ENCODE data around the gene ATG9B. TPM values are rescaled to one million over a fixed set of nuclear protein-coding genes. Genes with fewer than 3 reads are reported as not detected.

ATG9B gene
- total and polyA plus RNA-seq, 2 of the 13 experiments (the other 11 are each of a cell fraction or from before 2014, with no cell fraction given): 0.24 TPM; not detected in 1

- TF ChIP-seq AFF4 (CRISPR knock-in tag; IDR thresholded peaks at IDR 0.05) (no peak), ZXDC (CRISPR knock-in tag; IDR thresholded peaks at IDR 0.05) (no peak), ASH2L (IDR thresholded peaks at IDR 0.05; ENCODE audit: insufficient read length, low read depth, low read length) (peak; percentile 67), PLRG1 (conservative IDR thresholded peaks at IDR 0.05) (no peak), ZNF772 (CRISPR knock-in tag; IDR thresholded peaks at IDR 0.05) (no peak; the same call in 1 of the 2 replicates), MLLT10 (CRISPR knock-in tag; IDR thresholded peaks at IDR 0.05) (no peak), MBD4 (IDR thresholded peaks at IDR 0.05; ENCODE audit: borderline replicate concordance, low read length) (no peak), RNF219 (CRISPR knock-in tag; IDR thresholded peaks at IDR 0.05) (no peak), NCOA2 (CRISPR knock-in tag; IDR thresholded peaks at IDR 0.05) (0 out of 2 replicates have a peak, but pooled peaks have one; percentile 17), THRA (CRISPR knock-in tag; IDR thresholded peaks at IDR 0.05; ENCODE audit: borderline replicate concordance) (0 out of 2 replicates have a peak, but pooled peaks have one; percentile 27), ZNF879 (CRISPR knock-in tag; IDR thresholded peaks at IDR 0.05) (0 out of 2 replicates have a peak, but pooled peaks have one; percentile 55), ZBTB33 (CRISPR knock-in tag; IDR thresholded peaks at IDR 0.05) (no peak)
Observed at GRCh38 chr7:151062399-151063211, 38.3 kb upstream of the ATG9B start (continued).
